ENCODE results near the gene PEX6.

The PEX6 gene

DNA sequence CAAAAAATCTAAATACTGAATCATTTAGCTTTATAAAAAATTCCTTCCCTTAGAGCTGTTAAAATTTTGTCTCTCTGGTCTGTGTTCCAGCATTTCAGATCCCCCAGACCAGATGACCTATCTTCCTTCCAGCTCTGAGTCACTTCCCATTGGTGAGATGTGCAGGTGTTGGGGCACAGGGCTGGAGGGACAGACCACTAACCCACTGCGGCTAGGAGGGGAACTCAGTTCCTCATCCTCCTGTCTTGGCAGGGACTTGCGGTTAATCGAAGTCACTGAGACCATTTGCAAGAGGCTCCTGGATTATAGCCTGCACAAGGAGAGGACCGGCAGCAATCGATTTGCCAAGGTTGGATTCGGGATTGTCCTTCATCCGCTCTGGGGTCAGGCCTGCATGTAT lies 43.7 kb downstream of the PEX6 start:
- no peak for DNase-seq (ENCODE audit: low read depth)

DNA sequence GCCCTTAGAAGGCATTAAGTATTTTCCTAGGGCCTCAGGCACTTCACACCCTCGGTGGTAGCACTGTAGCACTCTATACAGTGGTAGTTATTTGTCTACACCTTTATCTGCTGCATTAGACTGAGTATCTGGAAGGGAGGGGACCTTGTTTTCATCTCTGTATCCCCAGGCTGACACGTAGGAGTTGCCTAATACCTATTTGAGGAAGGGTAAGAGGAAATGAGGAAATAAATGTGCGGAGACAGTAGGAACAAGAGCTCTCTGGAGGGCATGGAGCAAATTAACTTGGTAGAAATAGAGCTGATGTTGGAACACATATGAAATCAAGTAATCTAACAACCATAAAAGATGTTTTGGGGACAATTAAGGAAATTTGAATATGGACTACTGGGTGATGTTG lies 45.8 kb downstream of the PEX6 start:
- DNase-seq (ENCODE audit: low read depth): no peak

GRCh38 chr6:42932412-42932811 lies 46.6 kb downstream of the PEX6 start:
- DNase-seq (ENCODE audit: low read depth): no peak

DNA sequence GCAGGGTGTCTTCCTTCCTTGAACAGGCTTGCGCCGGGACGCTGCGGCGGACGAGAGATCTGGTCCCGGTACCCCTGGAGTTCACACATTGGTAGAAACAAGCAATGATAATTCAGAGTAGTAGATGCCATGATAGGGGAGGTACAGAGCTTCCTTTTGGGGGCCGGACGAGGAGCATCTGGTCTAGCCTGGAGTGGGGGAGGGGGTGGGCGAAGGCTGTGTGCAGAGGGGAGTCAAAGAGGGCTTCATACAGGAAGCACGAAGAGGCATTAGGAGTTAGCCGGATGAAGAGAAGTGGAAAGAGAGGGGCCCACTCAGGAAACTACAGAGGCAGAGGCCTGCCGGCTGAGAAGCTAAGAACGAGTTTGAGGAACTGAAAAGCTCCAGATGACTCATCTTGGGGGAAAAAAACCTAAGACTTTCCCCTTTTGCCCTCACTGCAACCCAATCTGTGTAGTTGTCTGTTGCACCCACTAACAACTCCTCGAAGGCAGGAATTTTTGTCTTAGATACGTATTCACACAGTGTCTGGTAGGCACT lies 49.1 kb downstream of the PEX6 start:
- DNase-seq (ENCODE audit: low read depth): peak; percentile 53

- peak; percentile 94 for DNase-seq (ENCODE audit: low read depth)
Observed at GRCh38 chr6:42928986-42929820, 49.8 kb downstream of the PEX6 start, which contains the start of gene CNPY3. TSS of gene CNPY3 (plus strand) at chr6:42929480. CDS start at chr6:42929571, 91 bp downstream.

DNA sequence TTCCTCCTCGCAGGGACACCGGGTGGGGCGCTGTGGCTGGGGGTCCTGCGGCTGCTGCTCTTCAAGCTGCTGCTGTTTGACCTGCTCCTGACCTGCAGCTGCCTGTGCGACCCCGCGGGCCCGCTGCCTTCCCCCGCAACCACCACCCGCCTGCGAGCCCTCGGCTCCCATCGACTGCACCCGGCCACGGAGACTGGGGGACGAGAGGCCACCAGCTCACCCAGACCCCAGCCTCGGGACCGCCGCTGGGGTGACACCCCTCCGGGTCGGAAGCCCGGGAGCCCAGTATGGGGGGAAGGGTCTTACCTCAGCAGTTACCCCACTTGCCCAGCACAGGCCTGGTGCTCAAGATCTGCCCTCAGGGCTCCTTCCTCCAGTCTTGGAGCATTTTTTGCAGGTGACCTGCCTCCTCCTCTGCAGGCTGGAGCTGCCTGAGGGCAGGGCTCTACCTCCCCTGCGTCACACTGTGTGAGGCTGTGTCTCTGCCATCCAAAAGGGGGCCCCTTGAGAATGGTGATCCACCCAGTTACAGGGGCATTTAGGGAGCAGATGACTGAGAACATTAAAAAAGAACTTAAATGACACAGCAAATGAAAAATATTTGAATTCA lies 53.6 kb downstream of the PEX6 start:
- DNase-seq (ENCODE audit: low read depth): no peak

GRCh38 chr6:42923666-42924065 lies 55.3 kb downstream of the PEX6 start:
- no peak for DNase-seq (ENCODE audit: low read depth)

DNA sequence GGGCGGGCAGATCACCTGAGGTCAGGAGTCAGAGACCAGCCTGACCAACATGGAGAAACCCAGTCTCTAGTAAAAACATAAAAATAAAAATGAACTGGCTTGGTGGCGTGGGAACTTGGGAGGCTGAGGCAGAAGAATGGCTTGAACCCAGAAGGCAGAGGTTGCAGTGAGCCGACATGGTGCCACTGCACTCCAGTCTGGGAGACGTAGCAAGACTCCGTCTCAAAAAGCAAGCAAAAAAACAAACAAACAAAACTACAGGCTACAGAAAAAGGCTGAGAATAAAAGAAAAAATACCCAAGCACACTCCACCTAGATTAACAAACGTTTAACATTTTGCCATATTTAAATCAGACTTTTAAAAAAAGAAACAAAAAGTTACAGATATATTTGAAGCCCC lies 57.2 kb downstream of the PEX6 start:
- DNase-seq (ENCODE audit: low read depth): no peak

- no peak for DNase-seq (ENCODE audit: low read depth)
Observed at GRCh38 chr6:42916288-42916687, 62.7 kb downstream of the PEX6 start.

DNA sequence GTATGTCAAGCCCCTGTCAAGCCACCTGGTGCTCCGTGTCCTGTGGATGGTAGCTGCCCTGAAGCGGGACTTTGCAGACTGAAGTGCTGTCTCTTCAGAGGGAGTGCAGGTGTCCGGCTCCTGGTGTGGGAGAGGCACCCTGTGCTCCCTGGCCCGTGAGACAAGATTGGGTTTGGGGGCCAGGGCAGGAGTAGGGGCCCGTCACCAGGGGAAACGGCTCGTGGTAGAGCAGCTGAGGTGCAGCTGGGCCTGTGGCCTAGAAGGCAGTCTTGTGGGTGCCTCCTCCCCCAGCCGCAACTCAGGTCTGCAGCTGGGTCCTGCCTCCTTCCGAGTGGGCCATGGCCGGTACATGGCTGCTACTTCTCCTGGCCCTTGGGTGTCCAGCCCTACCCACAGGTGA lies 63.2 kb downstream of the PEX6 start, which contains the start of gene PTCRA:
Gene PTCRA, plus strand, starts transcription at position 322 of the 400 bp plus-strand sequence. Its CDS starts 17 bp downstream, at position 339.
- no peak for DNase-seq (ENCODE audit: low read depth)

DNA sequence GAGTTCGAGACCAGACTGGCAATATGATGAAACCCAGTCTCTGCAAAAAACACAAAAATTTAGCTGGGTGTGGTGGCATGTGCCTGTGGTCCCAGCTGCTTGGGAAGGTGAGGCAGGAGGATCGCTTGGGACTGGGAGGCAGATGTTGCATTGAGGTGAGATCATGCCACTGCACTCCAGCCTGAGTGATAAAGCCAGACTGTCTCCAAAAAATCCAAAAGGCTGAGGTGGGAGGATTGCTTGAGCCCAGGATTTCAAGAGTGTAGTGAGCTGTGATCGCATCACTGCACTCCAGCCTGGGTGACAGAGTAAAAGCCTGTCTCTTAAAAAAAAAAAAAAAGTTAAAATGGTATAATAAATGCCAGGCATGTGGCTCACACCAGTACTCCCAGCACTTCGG lies 64.4 kb downstream of the PEX6 start:
- no peak for DNase-seq (ENCODE audit: low read depth)

Measured in activated T-cell treated with anti-CD3 and anti-CD28 coated beads for 48 hours (primary cell).